ENCODE measurements around the gene KRTAP10-12. TPM values are rescaled to one million over a fixed set of nuclear protein-coding genes. Genes with fewer than 3 reads are reported as not detected.

Gene KRTAP10-12
- total and polyA plus RNA-seq, 2 of the 13 experiments (the other 11 are each of a cell fraction or from before 2014, with no cell fraction given), result not detected

DNA sequence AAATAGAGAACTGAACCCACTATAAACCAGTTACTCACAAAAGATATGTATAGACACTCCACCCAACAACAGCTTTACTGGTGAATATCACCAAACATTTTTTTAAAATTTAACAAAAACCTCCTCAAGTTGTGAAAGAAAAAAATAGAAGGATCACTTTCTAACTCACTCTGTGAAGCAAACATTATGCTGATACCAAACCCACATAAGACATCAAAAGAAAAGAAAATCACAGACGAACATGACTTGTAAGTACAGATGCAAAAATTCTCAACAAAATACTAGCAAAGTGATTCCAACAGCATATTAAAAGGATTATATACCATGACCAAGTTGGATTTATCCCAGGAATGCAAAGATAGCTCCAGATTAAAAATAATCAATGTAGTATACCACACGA, 5.3 kb upstream of the KRTAP10-12 start:
- in situ Hi-C loops (cut with HindIII; ENCODE audit: extremely low pct_ligation_motif_present, low pct_unique_long_range_greater_than_20kb), result no loop called here

More for the DNA sequence above, 5.3 kb upstream of the KRTAP10-12 start:
- ChIA-PET CTCF (ENCODE audit: low intra/inter-chr PET ratio, low total read pairs) (no interaction called here), POLR2A (no interaction called here)
- intact Hi-C loops (cut with micrococcal nuclease; ENCODE audit: unreplicated experiment), result loop anchor here (10.0 kb wide), 1 partner anchor 57 kb away; the partner anchor contains the start of gene KRTAP10-10
- Histone ChIP-seq H4K20me1 (ENCODE audit: insufficient read depth, low read length) (no peaks in the 10 kb centered on the region), H3K27ac (ENCODE audit: extremely low read length, insufficient read depth, low read length) (no peak overlapping the region), H3K9me3 (ENCODE audit: low read length) (peaks cover 16% of the 10 kb centered on the region), H3K4me3 (replicated peaks in 1 of 3; ENCODE audit: insufficient read depth in 1 of 3, low read depth in 2 of 3, low read length in 3 of 3) (no peak overlapping the region), H3K4me2 (ENCODE audit: low read depth, low read length) (no peak overlapping the region), H3K4me1 (ENCODE audit: insufficient read depth, low read length) (peaks cover 17% of the 10 kb centered on the region), H2AFZ (ENCODE audit: low read length) (no peak overlapping the region), H3K9ac (ENCODE audit: insufficient read depth, low read depth, low read length) (no peak overlapping the region), H3K27me3 (ENCODE audit: control insufficient read depth in 1 of 2, insufficient read depth in 2 of 2, low read length in 2 of 2) (peaks cover 1 to 10% of the 10 kb centered on the region in 2 experiments; a peak in 3 of 5 replicates), H3K36me3 (replicated peaks in 1 of 2; ENCODE audit: control insufficient read depth in 1 of 2, insufficient read depth in 2 of 2, low read length in 2 of 2) (no peaks in the 10 kb centered on the region), H3K79me2 (ENCODE audit: insufficient read depth, low read length) (no peaks in the 10 kb centered on the region)
- TF ChIP-seq ZBTB4 (CRISPR knock-in tag; IDR thresholded peaks at IDR 0.05; ENCODE audit: borderline replicate concordance) (no peak), ZSCAN20 (CRISPR knock-in tag; IDR thresholded peaks at IDR 0.05; ENCODE audit: borderline replicate concordance) (no peak), KAT2B (IDR thresholded peaks at IDR 0.05; ENCODE audit: borderline replicate concordance, low read depth, low read length) (no peak), ELF3 (CRISPR knock-in tag; IDR thresholded peaks at IDR 0.05) (no peak), JDP2 (CRISPR knock-in tag; IDR thresholded peaks at IDR 0.05; ENCODE audit: borderline replicate concordance) (no peak), ZNF350 (CRISPR knock-in tag; IDR thresholded peaks at IDR 0.05; ENCODE audit: borderline replicate concordance, low read depth) (no peak), MBNL3 (CRISPR knock-in tag; conservative IDR thresholded peaks at IDR 0.05) (no peak), JUNB (CRISPR knock-in tag; IDR thresholded peaks at IDR 0.05; ENCODE audit: borderline replicate concordance) (no peak)
- WGBS (ENCODE audit: low lambda C conversion rate), result 0% methylated on average over 2 of the region's 2 CpGs
- FAIRE-seq (no peak), DNase-seq (ENCODE audit: low spot score) (no peak), ATAC-seq (no peak)
- BruUV-seq (replicated peaks), result no TSS peak
